ENCODE data around the gene TXNDC12.
"Not testable (repeated sequence)": the region's sequence is repeated elsewhere in the genome, so short reads cannot be mapped to it uniquely, and the experiment has no call there.

TXNDC12 gene

DNA sequence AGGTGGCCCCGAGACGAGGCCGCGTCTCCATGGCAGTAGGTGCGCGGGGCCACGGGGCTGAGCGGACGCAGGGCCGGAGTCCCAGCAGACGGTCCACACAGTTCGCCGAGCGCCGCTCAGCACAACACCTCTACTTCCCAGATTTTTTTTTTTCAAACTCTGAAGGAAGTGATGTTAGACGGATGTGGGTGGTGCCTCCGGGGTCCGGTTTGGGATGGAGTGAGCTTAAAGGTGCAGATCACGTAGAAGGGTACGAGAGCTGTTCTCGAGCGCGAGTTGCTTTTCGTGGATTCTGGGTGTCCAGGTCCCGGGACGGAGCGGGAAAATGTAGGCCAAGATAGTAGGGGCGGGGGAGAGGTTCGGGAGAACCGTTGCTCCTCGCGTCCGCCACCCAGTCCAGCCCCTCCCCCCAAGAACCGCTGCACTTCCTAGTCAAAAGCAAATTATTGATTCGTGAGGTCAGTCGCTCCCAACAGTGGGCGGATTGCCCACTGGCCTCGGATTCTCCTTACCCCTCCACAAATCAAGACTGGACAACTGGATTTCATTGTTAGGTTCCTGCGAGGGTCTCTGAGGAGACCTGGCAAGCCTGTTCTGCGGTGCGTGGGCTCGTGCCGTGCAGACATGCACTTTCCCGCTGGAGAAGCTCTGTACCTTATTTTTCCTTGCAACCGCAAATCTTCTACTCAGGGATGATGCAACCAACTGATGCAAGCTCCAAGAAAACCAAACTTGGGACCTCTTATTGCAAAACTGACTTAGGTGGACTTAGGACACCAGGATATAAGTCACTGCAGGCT lies at the start of gene TXNDC12:
Gene TXNDC12 (minus strand): TSS at position 126 of the 800 bp plus-strand sequence. CDS start 95 bp downstream, at position 31.
- in situ Hi-C loops (cut with HindIII; ENCODE audit: low pct_unique_long_range_greater_than_20kb, low sequenced_read_pairs): no loop called here
- peak; percentile 74 to 92 for DNase-seq (ENCODE audit: low read depth in 1 of 2, low spot score in 1 of 2)
- no peak for TF ChIP-seq JUND (IDR thresholded peaks at IDR 0.05; ENCODE audit: low read depth)

DNA sequence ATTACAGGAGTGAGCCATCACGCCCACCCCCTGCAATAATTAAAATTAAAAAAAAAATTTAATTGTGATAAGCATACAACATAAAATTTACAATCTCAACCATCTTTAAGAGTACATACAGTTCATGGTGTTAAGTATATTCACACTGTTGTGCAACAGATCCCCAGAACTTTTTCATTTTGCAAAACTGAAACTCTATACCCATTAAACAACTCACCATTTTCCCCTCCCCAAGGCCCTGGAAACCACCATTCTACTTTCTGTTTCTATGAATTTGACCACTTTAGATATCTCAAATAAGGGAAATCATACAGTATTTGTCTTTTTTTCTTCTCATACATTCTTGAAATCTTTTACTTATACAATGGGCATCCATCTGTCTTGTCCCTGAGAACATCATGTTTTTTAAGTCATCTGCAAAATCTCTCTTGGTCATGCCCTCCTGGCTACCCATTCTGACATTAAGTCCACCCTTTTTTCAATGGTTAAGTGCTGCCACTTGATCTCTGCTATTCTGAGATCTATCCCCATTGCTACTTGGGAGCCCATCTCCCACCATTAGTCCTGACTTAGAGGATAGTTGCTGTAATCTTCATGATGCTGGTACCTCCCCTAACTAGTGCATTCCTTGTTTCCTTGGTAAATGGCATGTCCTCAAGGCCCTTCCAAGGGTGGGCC lies 47.5 kb upstream of the TXNDC12 start:
- no peak for TF ChIP-seq JUND (IDR thresholded peaks at IDR 0.05; ENCODE audit: low read depth)
- DNase-seq (ENCODE audit: low read depth in 1 of 2, low spot score in 1 of 2): no peak

GRCh38 chr1:52098139-52098871 lies 43.3 kb upstream of the TXNDC12 start:
- no peak for DNase-seq (ENCODE audit: low read depth in 1 of 2, low spot score in 1 of 2)
- no peak for TF ChIP-seq JUND (IDR thresholded peaks at IDR 0.05; ENCODE audit: low read depth)
- in situ Hi-C loops (cut with HindIII; ENCODE audit: low pct_unique_long_range_greater_than_20kb, low sequenced_read_pairs): no loop called here

More for the DNA sequence above, 47.5 kb upstream of the TXNDC12 start:
- in situ Hi-C loops (cut with HindIII; ENCODE audit: low pct_unique_long_range_greater_than_20kb, low sequenced_read_pairs): no loop called here

DNA sequence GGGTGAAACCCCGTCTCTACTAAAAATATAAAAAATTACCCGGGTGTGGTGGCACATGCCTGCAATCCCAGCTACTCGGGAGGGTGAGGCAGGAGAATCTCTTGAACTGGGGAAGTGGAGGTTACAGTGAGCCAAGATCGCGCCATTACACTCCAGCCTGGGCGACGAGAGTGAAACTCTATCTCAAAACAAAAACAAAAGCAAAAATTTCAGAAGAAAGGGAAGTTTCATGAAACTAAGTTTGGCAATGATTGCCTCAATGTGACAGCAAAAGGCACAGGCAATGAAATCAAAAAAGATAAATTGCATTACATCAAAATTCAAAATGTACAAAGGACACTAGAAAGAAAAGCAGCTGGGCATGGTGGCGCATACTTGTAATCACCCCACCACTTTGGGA lies 41.2 kb upstream of the TXNDC12 start:
- no peak for DNase-seq (ENCODE audit: low read depth in 1 of 2, low spot score in 1 of 2)
- TF ChIP-seq JUND (IDR thresholded peaks at IDR 0.05; ENCODE audit: low read depth): no peak
- in situ Hi-C loops (cut with HindIII; ENCODE audit: low pct_unique_long_range_greater_than_20kb, low sequenced_read_pairs): no loop called here

DNA sequence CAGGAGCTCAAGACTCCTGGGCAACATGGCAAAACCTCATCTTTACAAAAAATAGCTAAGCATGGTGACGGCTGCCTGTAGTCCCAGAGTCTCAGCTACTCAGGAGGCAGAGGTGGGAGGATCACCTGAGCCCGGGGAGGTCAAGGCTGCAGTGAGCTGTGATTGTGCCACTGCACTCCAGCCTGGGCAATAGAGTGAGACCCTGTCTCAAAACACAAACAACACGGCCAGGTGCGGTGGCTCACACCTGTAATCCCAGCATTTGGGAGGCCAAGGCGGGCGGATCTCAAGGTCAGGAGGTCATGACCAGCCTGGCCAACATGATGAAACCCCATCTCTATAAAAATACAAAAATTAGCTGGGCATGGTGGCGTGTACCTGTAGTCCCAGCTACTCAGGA lies 39.3 kb upstream of the TXNDC12 start:
- DNase-seq (ENCODE audit: low read depth in 1 of 2, low spot score in 1 of 2); in situ Hi-C loops (cut with HindIII; ENCODE audit: low pct_unique_long_range_greater_than_20kb, low sequenced_read_pairs): not testable (repeated sequence)

DNA sequence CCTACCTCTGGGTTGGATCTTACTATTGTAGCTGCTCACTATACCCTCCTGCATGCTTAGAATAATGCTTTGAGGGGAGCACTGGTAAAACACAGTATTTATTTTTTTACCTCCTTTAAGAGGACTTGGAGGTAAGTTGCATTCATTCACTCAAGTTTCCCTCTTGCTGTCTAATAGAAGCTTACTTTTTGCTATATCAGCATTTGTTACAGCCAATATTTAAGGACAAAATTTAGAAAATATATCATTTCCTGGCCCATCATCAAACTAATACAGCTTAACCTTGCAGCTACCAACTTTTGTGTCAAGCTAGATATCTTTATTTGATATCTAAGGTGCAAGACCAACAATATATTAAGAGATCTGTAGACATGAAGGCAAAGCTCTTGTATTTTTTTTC lies 32.9 kb upstream of the TXNDC12 start:
- DNase-seq (ENCODE audit: low read depth in 1 of 2, low spot score in 1 of 2); in situ Hi-C loops (cut with HindIII; ENCODE audit: low pct_unique_long_range_greater_than_20kb, low sequenced_read_pairs): not testable (repeated sequence)

DNA sequence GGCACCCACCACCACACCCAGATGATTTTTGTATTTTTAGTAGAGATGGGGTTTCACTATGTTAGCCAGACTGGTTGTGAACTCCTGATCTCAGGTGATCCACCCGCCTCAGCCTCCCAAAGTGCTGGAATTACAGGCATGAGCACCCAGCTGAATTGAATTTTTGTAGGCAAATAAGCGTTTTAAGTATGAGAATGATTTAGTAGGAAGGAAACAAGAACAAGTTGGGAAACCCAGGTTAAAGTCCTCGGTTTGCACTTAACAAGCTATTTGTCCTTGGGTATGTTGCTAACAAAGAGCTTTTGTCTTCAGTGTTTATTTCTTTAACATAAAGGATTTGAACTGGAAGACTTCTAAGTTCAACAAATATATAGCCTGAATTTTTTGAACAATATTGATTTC lies 25.0 kb upstream of the TXNDC12 start:
- in situ Hi-C loops (cut with HindIII; ENCODE audit: low pct_unique_long_range_greater_than_20kb, low sequenced_read_pairs): no loop called here
- DNase-seq (ENCODE audit: low read depth in 1 of 2, low spot score in 1 of 2): no peak
- no peak for TF ChIP-seq JUND (IDR thresholded peaks at IDR 0.05; ENCODE audit: low read depth)

- DNase-seq (ENCODE audit: low read depth in 1 of 2, low spot score in 1 of 2); in situ Hi-C loops (cut with HindIII; ENCODE audit: low pct_unique_long_range_greater_than_20kb, low sequenced_read_pairs): not testable (repeated sequence)
Observed at GRCh38 chr1:52077277-52077676, 22.3 kb upstream of the TXNDC12 start.

DNA sequence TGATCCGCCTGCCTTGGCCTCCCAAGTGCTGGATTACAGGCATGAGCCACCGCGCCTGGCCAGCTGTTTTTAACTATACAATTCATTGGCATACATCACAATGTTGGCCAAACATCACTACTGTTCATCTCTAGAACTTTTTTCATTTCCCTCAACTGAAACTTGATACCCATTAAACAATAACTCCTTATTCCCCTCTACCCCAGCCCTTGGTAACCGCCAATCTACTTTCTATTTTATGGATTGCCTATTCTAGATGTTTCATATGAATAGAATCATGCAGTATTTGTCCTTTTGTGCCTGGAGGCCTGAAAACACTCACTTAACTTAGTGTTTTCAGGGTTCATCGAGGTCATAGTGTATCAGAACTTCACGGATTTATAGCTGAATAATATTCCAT lies 17.3 kb upstream of the TXNDC12 start:
- in situ Hi-C loops (cut with HindIII; ENCODE audit: low pct_unique_long_range_greater_than_20kb, low sequenced_read_pairs): no loop called here
- TF ChIP-seq JUND (IDR thresholded peaks at IDR 0.05; ENCODE audit: low read depth): no peak

GRCh38 chr1:52070704-52071103 lies 15.7 kb upstream of the TXNDC12 start:
- no peak for DNase-seq (ENCODE audit: low read depth in 1 of 2, low spot score in 1 of 2)
- in situ Hi-C loops (cut with HindIII; ENCODE audit: low pct_unique_long_range_greater_than_20kb, low sequenced_read_pairs): no loop called here
- TF ChIP-seq JUND (IDR thresholded peaks at IDR 0.05; ENCODE audit: low read depth): no peak

More for the DNA sequence above, 17.3 kb upstream of the TXNDC12 start:
- no peak for DNase-seq (ENCODE audit: low read depth in 1 of 2, low spot score in 1 of 2)

DNA sequence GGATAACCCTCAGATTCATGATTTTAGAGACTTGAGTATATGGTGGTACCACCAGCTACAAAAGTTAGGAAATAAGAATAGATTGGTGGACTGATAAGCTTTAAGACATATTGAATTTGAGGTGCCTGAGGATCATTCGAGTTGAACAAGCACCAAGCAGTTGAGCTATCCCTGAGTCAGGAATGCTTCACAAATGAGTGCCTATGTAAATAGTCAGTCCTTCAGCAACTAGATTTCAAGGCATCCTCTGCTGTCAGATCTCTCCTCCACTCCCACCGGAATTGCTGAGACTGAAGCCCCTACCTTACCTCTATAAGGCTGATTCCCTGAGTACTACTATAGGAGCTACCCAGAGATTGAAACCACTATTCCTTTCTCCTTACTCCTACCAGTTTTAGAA lies 8.2 kb upstream of the TXNDC12 start:
- in situ Hi-C loops (cut with HindIII; ENCODE audit: low pct_unique_long_range_greater_than_20kb, low sequenced_read_pairs): no loop called here
- TF ChIP-seq JUND (IDR thresholded peaks at IDR 0.05; ENCODE audit: low read depth): no peak

DNA sequence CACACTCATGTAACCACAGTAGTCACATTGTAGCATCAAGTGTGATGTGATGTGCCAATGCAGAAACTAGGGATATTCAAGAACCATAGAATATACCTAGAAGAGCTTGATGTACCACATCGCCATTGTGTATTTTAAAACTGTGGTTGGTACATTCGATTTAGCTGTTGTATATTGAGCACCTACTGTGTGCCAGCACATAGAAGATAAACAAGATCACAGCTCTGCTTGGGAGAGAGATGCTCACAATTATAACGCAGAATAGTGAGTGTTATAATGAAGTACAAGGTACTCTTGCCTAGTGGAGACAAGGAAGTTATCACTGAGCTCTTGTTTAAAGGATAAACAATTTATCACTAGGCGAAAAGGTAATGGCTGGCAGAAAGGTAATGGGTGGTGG lies 5.8 kb upstream of the TXNDC12 start:
- DNase-seq (ENCODE audit: low read depth in 1 of 2, low spot score in 1 of 2): no peak
- in situ Hi-C loops (cut with HindIII; ENCODE audit: low pct_unique_long_range_greater_than_20kb, low sequenced_read_pairs): no loop called here
- no peak for TF ChIP-seq JUND (IDR thresholded peaks at IDR 0.05; ENCODE audit: low read depth)

More for the DNA sequence above, 8.2 kb upstream of the TXNDC12 start:
- no peak for DNase-seq (ENCODE audit: low read depth in 1 of 2, low spot score in 1 of 2)

DNA sequence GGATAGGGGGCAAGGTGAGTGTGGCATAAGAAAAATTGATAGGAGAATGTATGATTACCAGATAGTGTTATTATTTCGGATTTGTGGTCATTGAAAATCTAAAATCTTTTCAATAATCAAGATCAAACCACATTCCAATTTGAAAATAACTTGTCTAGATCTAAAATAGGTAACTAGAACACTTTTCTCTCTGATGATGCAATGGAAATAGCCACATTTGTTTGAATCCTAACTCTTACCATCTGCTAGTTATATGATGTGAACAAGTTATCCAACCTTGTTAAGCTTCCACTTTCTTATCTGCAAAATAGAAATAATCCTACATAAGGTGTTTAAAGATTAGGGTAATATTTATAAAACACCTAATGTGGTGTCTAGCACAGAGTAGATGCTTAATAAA lies 4.9 kb upstream of the TXNDC12 start:
- TF ChIP-seq JUND (IDR thresholded peaks at IDR 0.05; ENCODE audit: low read depth): no peak
- in situ Hi-C loops (cut with HindIII; ENCODE audit: low pct_unique_long_range_greater_than_20kb, low sequenced_read_pairs): no loop called here
- no peak for DNase-seq (ENCODE audit: low read depth in 1 of 2, low spot score in 1 of 2)
